ENCODE measurements around the gene HCFC1. TPM values are rescaled to one million over a fixed set of nuclear protein-coding genes. Genes with fewer than 3 reads are reported as not detected.

The HCFC1 gene
- total and polyA plus RNA-seq, 2 of the 8 experiments (the other 6 are each of a cell fraction or from before 2014, with no cell fraction given), result 24.9 to 117 TPM

- ChIA-PET CTCF (ENCODE audit: partially characterized antibody) (interaction anchor here (0.6 to 4.1 kb wide), 16 partner anchors 11 to 111 kb away, joined by 3 to 29 read pairs (median 6); partner anchors contain the start of genes HCFC1 and TMEM187), POLR2A (ENCODE audit: partially characterized antibody) (interaction anchor here (0.9 to 2.9 kb wide), 8 partner anchors 8 to 86 kb away, joined by 3 to 15 read pairs (median 4); partner anchors contain the start of gene HCFC1)
- FAIRE-seq (no peak), DNase-seq (ENCODE audit: low read depth in 1 of 2, low spot score in 2 of 2) (no peak)
- H3K4me1 ChIP-seq (replicated peaks in 1 of 4; ENCODE audit: control insufficient read depth in 3 of 4, insufficient read depth in 4 of 4, low read length in 3 of 4), result peaks cover 0 to 7% (median 3%) of the 10 kb centered on the region in 4 experiments; a peak in 2 of 7 replicates
- no peaks in the 10 kb centered on the region for H3K27me3 ChIP-seq (replicated peaks in 1 of 4; ENCODE audit: control insufficient read depth in 3 of 4, extremely low read depth in 1 of 4, insufficient read depth in 3 of 4, low read length in 3 of 4)
- no peaks in the 10 kb centered on the region for H3K79me1 ChIP-seq (ENCODE audit: low read depth, low read length)
- H3K4ac ChIP-seq (replicated peaks; ENCODE audit: insufficient read length, low read depth, low read length), result no peak overlapping the region
- no peak overlapping the region for H2BK5ac ChIP-seq (ENCODE audit: low read depth, low read length)
- H2BK15ac ChIP-seq (ENCODE audit: low read length), result no peak overlapping the region
- no peak overlapping the region for H4K8ac ChIP-seq (ENCODE audit: extremely low read depth, insufficient read depth, low read length)
- no peaks in the 10 kb centered on the region for H3K23me2 ChIP-seq (ENCODE audit: low read depth, low read length)
- no peak overlapping the region for H2BK120ac ChIP-seq (replicated peaks; ENCODE audit: low read depth, low read length)
- no peak overlapping the region for H2AFZ ChIP-seq (ENCODE audit: low read length)
- H4K5ac ChIP-seq (ENCODE audit: insufficient read length, low read depth, low read length), result no peak overlapping the region
- H3K4me3 ChIP-seq (ENCODE audit: extremely low read depth in 1 of 4, insufficient read depth in 2 of 4, low read depth in 3 of 4, low read length in 4 of 4), result no peak overlapping the region
- no peaks in the 10 kb centered on the region for H3K9me3 ChIP-seq (ENCODE audit: insufficient read depth in 2 of 2, low read depth in 1 of 2, low read length in 1 of 2)
- no peak overlapping the region for H3K14ac ChIP-seq (ENCODE audit: insufficient read length)
- H3K23ac ChIP-seq (ENCODE audit: insufficient read length), result no peak overlapping the region
- H3K4me2 ChIP-seq (ENCODE audit: insufficient read depth in 1 of 2, low read depth in 2 of 2, low read length in 2 of 2), result no peak overlapping the region
- no peak overlapping the region for H3K18ac ChIP-seq (ENCODE audit: extremely low read depth, low read length)
- H3K36me3 ChIP-seq (ENCODE audit: control insufficient read depth in 2 of 4, insufficient read depth in 4 of 4, low read length in 3 of 4), result peaks cover 2 to 9% (median 5%) of the 10 kb centered on the region in 4 experiments; a peak in 3 of 8 replicates
- WGBS, 2 experiments (ENCODE audit: extremely low coverage in 1 of 2, insufficient coverage in 1 of 2, insufficient read length in 1 of 2, insufficient replicate concordance in 2 of 2, low coverage in 1 of 2, low lambda C conversion rate in 2 of 2, missing lambda C conversion rate in 1 of 2), result 83% methylated on average over 6 of the region's 17 CpGs; no CpG with 5 or more reads in 1 of the 2 experiments
- no peaks in the 10 kb centered on the region for H3K79me2 ChIP-seq (ENCODE audit: control insufficient read depth in 1 of 2, insufficient read depth in 2 of 2, low read length in 2 of 2)
- no peak overlapping the region for H2AK5ac ChIP-seq (ENCODE audit: low read depth, low read length)
- no peak overlapping the region for H3K56ac ChIP-seq (replicated peaks; ENCODE audit: insufficient read length, low read depth, low read length)
- no peak overlapping the region for H4K91ac ChIP-seq (replicated peaks; ENCODE audit: insufficient read length, low read length)
- no peaks in the 10 kb centered on the region for H4K20me1 ChIP-seq (replicated peaks in 1 of 2; ENCODE audit: control insufficient read depth in 1 of 2, insufficient read depth in 2 of 2, low read length in 2 of 2)
- H2BK12ac ChIP-seq (ENCODE audit: low read depth, low read length), result no peak overlapping the region
- H2BK20ac ChIP-seq (ENCODE audit: low read length), result no peak overlapping the region
- H3K9ac ChIP-seq (replicated peaks in 1 of 4; ENCODE audit: extremely low read depth in 1 of 4, low read depth in 3 of 4, low read length in 3 of 4), result no peak overlapping the region
- no peak overlapping the region for H3K27ac ChIP-seq (ENCODE audit: low read depth, low read length)
- no peak for TF ChIP-seq E2F6 (IDR thresholded peaks at IDR 0.05)
- no peak for TF ChIP-seq RFX5 (IDR thresholded peaks at IDR 0.05; ENCODE audit: borderline replicate concordance, low read depth, low read length)
- TF ChIP-seq, protein P1, sequence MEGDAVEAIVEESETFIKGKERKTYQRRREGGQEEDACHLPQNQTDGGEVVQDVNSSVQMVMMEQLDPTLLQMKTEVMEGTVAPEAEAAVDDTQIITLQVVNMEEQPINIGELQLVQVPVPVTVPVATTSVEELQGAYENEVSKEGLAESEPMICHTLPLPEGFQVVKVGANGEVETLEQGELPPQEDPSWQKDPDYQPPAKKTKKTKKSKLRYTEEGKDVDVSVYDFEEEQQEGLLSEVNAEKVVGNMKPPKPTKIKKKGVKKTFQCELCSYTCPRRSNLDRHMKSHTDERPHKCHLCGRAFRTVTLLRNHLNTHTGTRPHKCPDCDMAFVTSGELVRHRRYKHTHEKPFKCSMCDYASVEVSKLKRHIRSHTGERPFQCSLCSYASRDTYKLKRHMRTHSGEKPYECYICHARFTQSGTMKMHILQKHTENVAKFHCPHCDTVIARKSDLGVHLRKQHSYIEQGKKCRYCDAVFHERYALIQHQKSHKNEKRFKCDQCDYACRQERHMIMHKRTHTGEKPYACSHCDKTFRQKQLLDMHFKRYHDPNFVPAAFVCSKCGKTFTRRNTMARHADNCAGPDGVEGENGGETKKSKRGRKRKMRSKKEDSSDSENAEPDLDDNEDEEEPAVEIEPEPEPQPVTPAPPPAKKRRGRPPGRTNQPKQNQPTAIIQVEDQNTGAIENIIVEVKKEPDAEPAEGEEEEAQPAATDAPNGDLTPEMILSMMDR (IDR thresholded peaks at IDR 0.05; ENCODE audit: control extremely low read depth in 1 of 3, insufficient read depth in 1 of 3, low read depth in 1 of 3, low read length in 3 of 3), result no peak
- TF ChIP-seq YY1 (IDR thresholded peaks at IDR 0.05; ENCODE audit: low read depth, low read length), result no peak
- TF ChIP-seq CEBPB (IDR thresholded peaks at IDR 0.05; ENCODE audit: low read depth, low read length), result no peak
- TF ChIP-seq SUZ12 (IDR thresholded peaks at IDR 0.05; ENCODE audit: low read length), result no peak
- TF ChIP-seq SAP30 (IDR thresholded peaks at IDR 0.05; ENCODE audit: insufficient read depth, insufficient replicate concordance, low read length), result no peak
- no peak for TF ChIP-seq CBX8 (IDR thresholded peaks at IDR 0.05; ENCODE audit: borderline replicate concordance, low read depth, low read length)
- TF ChIP-seq KDM5A (IDR thresholded peaks at IDR 0.05; ENCODE audit: low read length), result no peak
Measured at GRCh38 chrX:154012336-154012991, 40.8 kb upstream of the HCFC1 start.
